ENCODE results near the gene XRCC3.

DNA sequence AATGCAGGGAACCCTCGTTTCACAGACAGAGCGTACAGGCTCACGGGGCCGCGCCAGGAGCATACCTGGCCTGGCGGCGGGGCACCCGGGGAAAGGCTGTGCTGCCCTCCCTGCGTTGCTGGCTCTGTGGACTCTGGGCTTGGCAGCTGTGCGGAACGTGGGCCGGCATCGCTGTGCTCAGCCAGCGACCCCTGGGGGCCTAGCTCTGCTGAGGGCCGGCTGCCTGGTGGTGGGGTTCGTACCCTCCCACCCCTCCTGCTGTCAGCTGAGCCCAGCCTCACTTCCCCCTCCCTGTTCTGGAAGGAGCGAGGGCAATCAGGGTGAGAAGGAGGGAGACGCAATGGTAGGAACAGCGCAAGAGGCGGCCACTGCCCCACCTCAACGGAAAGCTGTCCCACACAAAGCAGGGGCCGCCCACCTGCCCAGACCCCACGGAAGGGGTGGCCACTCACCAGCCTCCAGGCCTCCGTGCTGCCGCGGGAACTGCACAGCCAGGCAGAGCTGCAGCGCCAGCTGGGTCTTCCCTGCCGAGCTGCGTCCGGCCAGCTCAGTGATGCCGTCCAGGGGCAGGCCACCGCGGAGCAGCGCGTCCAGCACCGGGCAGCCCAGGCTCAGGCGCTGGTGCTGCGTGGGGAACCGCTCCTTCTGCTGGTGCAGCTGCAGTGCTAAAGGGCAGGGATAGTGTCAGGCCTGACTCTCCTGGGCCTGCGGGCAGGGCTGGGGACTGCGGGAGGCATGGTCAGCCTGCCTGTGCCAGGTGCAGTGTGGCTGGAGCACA, 8.5 kb downstream of the XRCC3 start:
- TF ChIP-seq, protein P1, sequence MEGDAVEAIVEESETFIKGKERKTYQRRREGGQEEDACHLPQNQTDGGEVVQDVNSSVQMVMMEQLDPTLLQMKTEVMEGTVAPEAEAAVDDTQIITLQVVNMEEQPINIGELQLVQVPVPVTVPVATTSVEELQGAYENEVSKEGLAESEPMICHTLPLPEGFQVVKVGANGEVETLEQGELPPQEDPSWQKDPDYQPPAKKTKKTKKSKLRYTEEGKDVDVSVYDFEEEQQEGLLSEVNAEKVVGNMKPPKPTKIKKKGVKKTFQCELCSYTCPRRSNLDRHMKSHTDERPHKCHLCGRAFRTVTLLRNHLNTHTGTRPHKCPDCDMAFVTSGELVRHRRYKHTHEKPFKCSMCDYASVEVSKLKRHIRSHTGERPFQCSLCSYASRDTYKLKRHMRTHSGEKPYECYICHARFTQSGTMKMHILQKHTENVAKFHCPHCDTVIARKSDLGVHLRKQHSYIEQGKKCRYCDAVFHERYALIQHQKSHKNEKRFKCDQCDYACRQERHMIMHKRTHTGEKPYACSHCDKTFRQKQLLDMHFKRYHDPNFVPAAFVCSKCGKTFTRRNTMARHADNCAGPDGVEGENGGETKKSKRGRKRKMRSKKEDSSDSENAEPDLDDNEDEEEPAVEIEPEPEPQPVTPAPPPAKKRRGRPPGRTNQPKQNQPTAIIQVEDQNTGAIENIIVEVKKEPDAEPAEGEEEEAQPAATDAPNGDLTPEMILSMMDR (conservative IDR thresholded peaks at IDR 0.05; ENCODE audit: low read depth, low read length): no peak
- TF ChIP-seq EZH2 (IDR thresholded peaks at IDR 0.05; ENCODE audit: low read length, unreplicated experiment) (no peak), EZH2phosphoT487 (IDR thresholded peaks at IDR 0.05; ENCODE audit: borderline replicate concordance, low read length) (no peak)
